Ascending aorta (tissue), 2 donors: ENCODE results near the gene EIF4H. TPM values are rescaled to one million over a fixed set of nuclear protein-coding genes. Genes with fewer than 3 reads are reported as not detected.

Experiments used
- DNase-seq, 2 donors: peaks; one replicate each; pipeline ENCODE4 v3.0.0-alpha.2; 2019; ENCODE audit warnings: low spot score in 2 of 2
- H3K27ac ChIP-seq, 2 donors: fragments of 200-600 bp; sonication (generic); one replicate each; pipeline ENCODE4 v1.5.1; 2016 to 2017; ENCODE audit warnings: mild to moderate bottlenecking in 1 of 2
- H3K27me3 ChIP-seq: fragments of 200-600 bp; sonication (generic); one replicate; pipeline ENCODE4 v1.5.1; 2017
- H3K36me3 ChIP-seq, 2 donors: fragments of 200-600 bp; sonication (generic); one replicate each; pipeline ENCODE4 v1.5.1; 2016
- H3K4me1 ChIP-seq, 2 donors: fragments of 200-600 bp; sonication (generic); one replicate each; pipeline ENCODE4 v1.5.1; 2016 to 2017; ENCODE audit warnings: mild to moderate bottlenecking in 1 of 2
- H3K4me3 ChIP-seq, 2 donors: fragments of 200-600 bp; sonication (generic); one replicate each; pipeline ENCODE4 v1.5.1; 2016 to 2017; ENCODE audit warnings: mild to moderate bottlenecking in 1 of 2
- H3K9me3 ChIP-seq, 2 donors: fragments of 200-600 bp; sonication (generic); one replicate each; pipeline ENCODE4 v1.5.1; 2016
- intact Hi-C: fragments of 100-400 bp; cut with DNase I; formaldehyde crosslinking; loops from one replicate; pipeline ENCODE4 v1.15.1; 2023
- total RNA-seq: library from RNA; depleted of rRNA; stranded (reverse); fragments of >200 nt; gene quantifications from one replicate; pipeline ENCODE4 v1.1.0, GENCODE V29; 2016
- TF ChIP-seq, protein P1 (sequence below), 3 experiments: fragments of 200-600 bp in 2 of 3; fragments of 450-650 bp in 1 of 3; sonication (generic) in 2 of 3; IDR thresholded peaks; one replicate each; pipeline ENCODE4 v1.5.1; 2016 to 2019; ENCODE audit warnings: antibody characterized with exemption in 3 of 3, mild to moderate bottlenecking in 1 of 3, moderate library complexity in 1 of 3

EIF4H gene
- total RNA-seq, 1 donor from 2014 or later, result 150 TPM

GRCh38 chr7:74149071-74149470 lies 25.1 kb upstream of the EIF4H start:
- intact Hi-C loops, result no loop called here
- H3K27ac ChIP-seq, result no peak overlapping the region
- DNase-seq, result no peak
- TF ChIP-seq, protein P1, sequence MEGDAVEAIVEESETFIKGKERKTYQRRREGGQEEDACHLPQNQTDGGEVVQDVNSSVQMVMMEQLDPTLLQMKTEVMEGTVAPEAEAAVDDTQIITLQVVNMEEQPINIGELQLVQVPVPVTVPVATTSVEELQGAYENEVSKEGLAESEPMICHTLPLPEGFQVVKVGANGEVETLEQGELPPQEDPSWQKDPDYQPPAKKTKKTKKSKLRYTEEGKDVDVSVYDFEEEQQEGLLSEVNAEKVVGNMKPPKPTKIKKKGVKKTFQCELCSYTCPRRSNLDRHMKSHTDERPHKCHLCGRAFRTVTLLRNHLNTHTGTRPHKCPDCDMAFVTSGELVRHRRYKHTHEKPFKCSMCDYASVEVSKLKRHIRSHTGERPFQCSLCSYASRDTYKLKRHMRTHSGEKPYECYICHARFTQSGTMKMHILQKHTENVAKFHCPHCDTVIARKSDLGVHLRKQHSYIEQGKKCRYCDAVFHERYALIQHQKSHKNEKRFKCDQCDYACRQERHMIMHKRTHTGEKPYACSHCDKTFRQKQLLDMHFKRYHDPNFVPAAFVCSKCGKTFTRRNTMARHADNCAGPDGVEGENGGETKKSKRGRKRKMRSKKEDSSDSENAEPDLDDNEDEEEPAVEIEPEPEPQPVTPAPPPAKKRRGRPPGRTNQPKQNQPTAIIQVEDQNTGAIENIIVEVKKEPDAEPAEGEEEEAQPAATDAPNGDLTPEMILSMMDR (IDR thresholded peaks at IDR 0.05), result no peak
- H3K4me1 ChIP-seq, result no peaks in the 10 kb centered on the region
- H3K27me3 ChIP-seq, result no peaks in the 10 kb centered on the region
- no peaks in the 10 kb centered on the region for H3K36me3 ChIP-seq
- no peak overlapping the region for H3K4me3 ChIP-seq
- no peaks in the 10 kb centered on the region for H3K9me3 ChIP-seq

GRCh38 chr7:74149603-74150002 lies 24.6 kb upstream of the EIF4H start:
- Histone ChIP-seq H3K27me3 (no peaks in the 10 kb centered on the region), H3K27ac (no peak overlapping the region), H3K4me3 (no peak overlapping the region), H3K4me1 (no peaks in the 10 kb centered on the region), H3K36me3 (no peaks in the 10 kb centered on the region), H3K9me3 (no peaks in the 10 kb centered on the region)
- no peak for DNase-seq
- intact Hi-C loops, result no loop called here
- TF ChIP-seq, protein P1 (IDR thresholded peaks at IDR 0.05), result no peak

DNA sequence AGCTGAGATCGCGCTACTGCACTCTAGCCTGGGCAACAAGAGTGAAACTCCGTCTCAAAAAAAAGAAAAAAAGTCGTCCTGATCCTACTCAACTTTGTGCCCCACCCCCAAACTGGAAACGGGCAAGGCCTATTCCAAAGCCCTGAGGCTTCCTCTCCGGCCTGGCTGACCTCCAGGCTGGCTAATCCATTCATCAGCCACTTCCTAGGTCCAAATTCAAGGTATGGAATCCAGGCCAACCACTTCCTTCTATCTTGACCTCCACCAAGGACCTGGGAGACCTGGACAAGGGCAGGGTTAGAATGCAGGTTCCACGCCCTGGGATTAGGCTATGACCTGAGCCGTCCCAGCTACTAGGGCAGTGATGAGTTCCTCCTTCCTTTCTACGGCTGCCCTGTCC lies 20.4 kb upstream of the EIF4H start:
- no peak overlapping the region for H3K27ac ChIP-seq
- intact Hi-C loops, result no loop called here

DNA sequence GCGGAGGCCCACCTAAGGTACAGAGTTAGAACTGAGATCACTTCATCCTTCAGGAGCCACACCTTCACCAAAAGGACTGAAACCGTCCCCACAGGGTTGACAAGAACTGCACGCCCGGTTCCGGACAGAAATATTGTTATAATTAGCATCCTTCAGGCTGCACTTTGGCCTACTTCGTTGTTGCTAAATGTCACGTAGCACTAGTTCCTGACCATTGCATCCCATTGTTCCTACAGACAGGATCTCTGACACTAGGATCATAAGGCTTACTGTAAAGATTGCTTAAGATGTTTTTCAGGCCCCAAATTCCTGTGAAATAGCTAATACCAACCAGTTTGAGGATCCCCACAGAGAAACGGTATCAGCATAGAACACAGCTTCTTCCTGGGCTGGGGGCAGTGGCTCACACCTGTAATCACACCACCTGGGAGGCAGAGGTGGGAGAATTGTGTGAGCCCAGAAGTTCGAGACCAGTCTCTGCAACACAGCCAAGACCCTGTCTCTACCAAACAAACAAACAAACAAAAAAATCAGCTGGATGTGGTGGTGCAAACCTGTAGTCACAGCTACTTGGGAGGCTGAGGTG lies 18.3 kb upstream of the EIF4H start:
- no peaks in the 10 kb centered on the region for H3K27me3 ChIP-seq
- no peaks in the 10 kb centered on the region for H3K4me1 ChIP-seq
- H3K27ac ChIP-seq, result no peak overlapping the region
- TF ChIP-seq, protein P1 (IDR thresholded peaks at IDR 0.05), result no peak
- intact Hi-C loops, result no loop called here
- DNase-seq, result no peak
- no peaks in the 10 kb centered on the region for H3K9me3 ChIP-seq
- H3K4me3 ChIP-seq, result no peak overlapping the region
- H3K36me3 ChIP-seq, result no peaks in the 10 kb centered on the region

More for the DNA sequence above, 20.4 kb upstream of the EIF4H start:
- TF ChIP-seq, protein P1 (IDR thresholded peaks at IDR 0.05), result no peak
- Histone ChIP-seq H3K4me1 (no peaks in the 10 kb centered on the region), H3K4me3 (no peak overlapping the region), H3K9me3 (no peaks in the 10 kb centered on the region), H3K36me3 (no peaks in the 10 kb centered on the region), H3K27me3 (no peaks in the 10 kb centered on the region)
- no peak for DNase-seq

DNA sequence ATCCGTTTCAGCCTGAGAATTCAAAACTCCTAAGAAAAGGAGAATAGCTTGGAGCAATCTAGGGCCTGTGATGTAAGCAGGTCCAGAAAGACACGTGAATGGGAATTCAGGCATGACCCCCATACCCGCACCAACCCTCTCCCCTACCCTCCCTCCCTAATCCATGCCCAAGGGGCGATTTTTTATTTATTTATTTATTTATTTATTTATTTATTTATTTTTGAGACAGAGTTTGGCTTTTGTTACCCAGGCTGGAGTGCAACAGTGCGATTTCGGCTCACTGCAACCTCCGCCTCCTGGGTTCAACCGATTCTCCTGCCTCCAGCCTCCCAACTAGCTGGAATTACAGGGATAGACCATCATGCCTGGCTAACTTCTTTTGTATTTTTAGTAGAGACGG lies 16.6 kb upstream of the EIF4H start:
- intact Hi-C loops, result no loop called here
- no peak overlapping the region for H3K4me3 ChIP-seq
- H3K4me1 ChIP-seq, result no peaks in the 10 kb centered on the region
- TF ChIP-seq, protein P1 (IDR thresholded peaks at IDR 0.05), result no peak
- H3K27me3 ChIP-seq, result no peaks in the 10 kb centered on the region
- no peak for DNase-seq
- H3K9me3 ChIP-seq, result no peaks in the 10 kb centered on the region
- no peak overlapping the region for H3K27ac ChIP-seq
- no peaks in the 10 kb centered on the region for H3K36me3 ChIP-seq

GRCh38 chr7:74164985-74165456 lies 9.1 kb upstream of the EIF4H start:
- H3K9me3 ChIP-seq, result no peaks in the 10 kb centered on the region
- no peaks in the 10 kb centered on the region for H3K4me1 ChIP-seq
- no peak for DNase-seq
- H3K4me3 ChIP-seq, result no peak overlapping the region
- intact Hi-C loops, result no loop called here
- no peaks in the 10 kb centered on the region for H3K27me3 ChIP-seq
- TF ChIP-seq, protein P1 (IDR thresholded peaks at IDR 0.05), result peak; percentile 6 to 30 (median 30)
- H3K36me3 ChIP-seq, result no peaks in the 10 kb centered on the region
- H3K27ac ChIP-seq, result no peak overlapping the region
